ENCODE data around the gene DNAH11. TPM values are rescaled to one million over a fixed set of nuclear protein-coding genes. Genes with fewer than 3 reads are reported as not detected.

The DNAH11 gene
- total and polyA plus RNA-seq, 2 of the 8 experiments (the other 6 are each of a cell fraction or from before 2014, with no cell fraction given): 1.8 to 4.9 TPM

GRCh38 chr7:21911341-21911875 lies 368.6 kb downstream of the DNAH11 start (continued):
- TF ChIP-seq CHD7 (IDR thresholded peaks at IDR 0.05; ENCODE audit: insufficient replicate concordance, low read length) (no peak), KDM1A (IDR thresholded peaks at IDR 0.05; ENCODE audit: borderline replicate concordance, low read length) (no peak)
